HG03175 (cell line): ENCODE results near the gene PLD4.
"Not testable (repeated sequence)": the region's sequence is repeated elsewhere in the genome, so short reads cannot be mapped to it uniquely, and the experiment has no call there.

Source experiments
- ATAC-seq: cut with Tn5 transposase; IDR thresholded peaks from one replicate; pipeline ENCODE4 v1.9.1; 2021; ENCODE audit warnings: mild to moderate bottlenecking, moderate library complexity; ENCODE audit not compliant: unreplicated experiment

Gene PLD4

GRCh38 chr14:104939666-104940410, 15.2 kb downstream of the PLD4 start:
- no peak for ATAC-seq

- ATAC-seq: no peak
These were observed 16.0 kb downstream of the PLD4 start for GRCh38 chr14:104940526-104941150.

- no peak for ATAC-seq
These were observed 17.1 kb downstream of the PLD4 start for GRCh38 chr14:104941508-104942365.

- no peak for ATAC-seq
These were observed 17.9 kb downstream of the PLD4 start for GRCh38 chr14:104942586-104942985.

GRCh38 chr14:104943216-104944015, 18.7 kb downstream of the PLD4 start:
- ATAC-seq: not testable (repeated sequence)

- not testable (repeated sequence) for ATAC-seq
These were observed 19.3 kb downstream of the PLD4 start for GRCh38 chr14:104944016-104944308.

GRCh38 chr14:104944436-104945205, 19.9 kb downstream of the PLD4 start:
- not testable (repeated sequence) for ATAC-seq

GRCh38 chr14:104945266-104945665, 20.6 kb downstream of the PLD4 start:
- not testable (repeated sequence) for ATAC-seq

- ATAC-seq: not testable (repeated sequence)
These were observed 21.6 kb downstream of the PLD4 start for GRCh38 chr14:104945986-104946965.

- ATAC-seq: not testable (repeated sequence)
These were observed 22.5 kb downstream of the PLD4 start for GRCh38 chr14:104947201-104947600.

GRCh38 chr14:104947881-104948735, 23.4 kb downstream of the PLD4 start:
- ATAC-seq: not testable (repeated sequence)

- no peak for ATAC-seq
These were observed 24.0 kb downstream of the PLD4 start for GRCh38 chr14:104948736-104949031.

- ATAC-seq: not testable (repeated sequence)
These were observed 24.8 kb downstream of the PLD4 start for GRCh38 chr14:104949406-104949955.

GRCh38 chr14:104950021-104950420, 25.3 kb downstream of the PLD4 start:
- ATAC-seq: no peak

- not testable (repeated sequence) for ATAC-seq
These were observed 26.0 kb downstream of the PLD4 start for GRCh38 chr14:104950701-104951100.

GRCh38 chr14:104951863-104952657, 27.4 kb downstream of the PLD4 start:
- not testable (repeated sequence) for ATAC-seq

- ATAC-seq: no peak
These were observed 28.4 kb downstream of the PLD4 start for GRCh38 chr14:104953097-104953496.
